Stimulated activated naive CD4-positive, alpha-beta T cell (primary cell): ENCODE data around the gene FANCL.
"Not testable (repeated sequence)": the region's sequence is repeated elsewhere in the genome, so short reads cannot be mapped to it uniquely, and the experiment has no call there.

Experiments used
- DNase-seq, 6 experiments: peaks; one replicate each; lab custom pipeline; 2025; lab: John Stamatoyannopoulos, UW

Gene FANCL

GRCh38 chr2:58206785-58207184, 34.3 kb downstream of the FANCL start:
- DNase-seq = no peak

- no peak for DNase-seq
Observed at GRCh38 chr2:58204195-58204959, 36.7 kb downstream of the FANCL start.

GRCh38 chr2:58203018-58203417, 38.1 kb downstream of the FANCL start:
- DNase-seq = no peak

DNA sequence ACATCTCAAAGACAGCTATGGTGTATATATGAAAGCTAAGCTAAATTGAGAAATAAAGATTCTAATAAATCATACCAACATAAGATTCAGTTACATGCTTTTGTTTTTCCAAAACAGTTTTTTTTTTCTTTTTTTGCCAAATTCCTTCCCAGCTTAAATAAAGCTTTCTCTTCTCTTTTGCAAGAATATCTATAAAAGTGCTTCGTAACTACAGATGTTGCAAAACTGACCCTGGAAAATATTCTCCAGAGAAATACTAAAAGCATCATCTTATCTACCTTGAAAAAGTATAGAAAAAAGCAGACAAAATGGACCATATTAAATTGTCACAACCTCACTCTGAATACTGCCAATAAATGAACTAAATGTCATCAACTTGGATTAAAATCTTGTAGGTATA, 38.7 kb downstream of the FANCL start:
- no peak for DNase-seq

DNA sequence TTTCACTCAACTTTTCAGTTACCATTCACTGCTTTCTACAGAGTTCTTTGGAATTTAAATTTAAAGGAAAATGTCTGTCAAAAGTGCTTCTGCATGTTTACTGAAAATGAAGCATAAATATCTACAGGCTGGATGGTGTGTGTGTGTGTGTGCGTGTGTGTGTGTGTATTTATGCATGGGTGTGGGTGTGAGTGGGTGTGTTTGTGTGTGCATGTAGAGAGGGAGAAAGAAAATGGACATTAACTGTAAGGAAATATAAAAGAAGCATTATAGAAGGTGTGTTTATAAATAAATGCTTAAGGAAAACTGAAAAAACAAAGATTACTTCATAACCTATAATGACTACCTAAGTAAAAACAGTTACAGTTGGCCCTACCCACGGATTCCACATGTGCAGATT, 43.2 kb downstream of the FANCL start:
- DNase-seq = no peak

- DNase-seq = no peak
Observed at GRCh38 chr2:58195662-58196061, 45.5 kb downstream of the FANCL start.

DNA sequence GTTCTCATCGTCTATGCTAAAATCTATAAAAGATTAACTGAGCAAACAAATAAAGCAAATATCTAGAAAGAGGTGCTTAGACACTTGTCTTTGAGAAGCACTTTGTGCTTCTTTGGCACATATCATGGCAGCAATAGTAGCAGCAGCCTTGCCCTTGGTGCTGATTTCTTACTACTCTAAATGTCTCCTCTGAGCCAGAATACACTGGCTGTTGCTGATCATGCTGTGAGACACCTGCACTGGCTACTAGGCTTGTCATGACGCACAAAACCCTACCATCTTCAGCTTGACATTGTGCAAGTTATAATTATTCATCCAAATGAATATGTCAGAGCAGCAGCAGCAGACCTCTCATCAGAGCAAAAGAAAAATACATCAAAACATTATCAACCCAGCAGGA, 46.7 kb downstream of the FANCL start:
- DNase-seq = no peak

GRCh38 chr2:58187022-58187421, 54.1 kb downstream of the FANCL start:
- DNase-seq = not testable (repeated sequence)

- no peak for DNase-seq
Observed at GRCh38 chr2:58186501-58186900, 54.6 kb downstream of the FANCL start.

DNA sequence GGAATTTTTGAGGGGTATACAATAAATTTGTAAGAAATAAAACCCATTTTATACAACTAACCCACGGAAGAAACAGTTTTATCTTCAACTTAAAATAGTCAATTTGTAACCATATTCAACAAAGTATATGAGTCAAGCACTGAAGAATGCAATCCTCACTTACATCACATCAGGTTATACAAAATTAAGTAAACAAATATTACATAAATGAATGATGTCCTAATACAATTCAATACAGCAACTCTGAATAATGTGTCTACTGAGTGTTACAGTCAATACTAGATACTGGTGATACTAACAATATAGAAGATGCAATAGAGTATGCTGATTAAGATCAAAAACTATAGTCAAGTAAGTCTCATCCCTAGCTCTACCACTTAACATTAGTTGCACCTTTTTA, 58.6 kb downstream of the FANCL start:
- no peak for DNase-seq

DNA sequence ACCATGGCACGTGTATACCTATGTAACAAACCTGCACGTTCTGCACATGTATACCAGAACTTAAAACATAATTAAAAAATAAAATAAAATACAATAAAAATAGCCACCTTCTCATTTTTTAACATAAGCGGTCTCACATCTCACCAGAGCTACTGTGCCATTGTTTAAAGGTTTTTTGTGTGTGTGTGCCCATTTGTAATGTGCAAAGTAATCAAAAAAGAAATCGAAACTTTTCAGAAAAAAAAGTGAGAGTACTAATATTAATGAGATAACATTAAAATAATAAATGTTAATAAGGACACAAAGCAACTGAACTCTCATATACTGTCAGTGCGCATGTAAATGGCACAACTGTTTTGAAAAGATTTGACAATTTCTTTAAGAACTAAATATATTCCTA, 60.5 kb downstream of the FANCL start:
- no peak for DNase-seq

DNA sequence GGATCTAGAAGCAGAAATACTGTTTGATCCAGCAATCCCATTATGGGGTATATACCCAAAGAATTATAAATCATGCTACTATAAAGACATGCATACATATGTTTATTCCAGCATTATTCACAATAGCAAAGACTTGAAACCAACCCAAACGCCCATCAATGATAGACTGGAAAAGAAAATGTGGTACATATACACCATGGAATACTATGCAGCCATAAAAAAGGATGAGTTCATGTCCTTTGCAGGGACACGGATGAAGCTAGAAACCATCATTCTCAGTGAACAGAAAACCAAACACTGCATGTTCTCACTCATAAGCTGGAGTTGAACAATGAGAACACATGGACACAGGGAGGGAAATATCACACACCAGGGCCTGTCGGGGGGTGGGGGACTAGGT, 61.0 kb downstream of the FANCL start:
- not testable (repeated sequence) for DNase-seq

GRCh38 chr2:58177187-58177586, 63.9 kb downstream of the FANCL start:
- DNase-seq = not testable (repeated sequence)

GRCh38 chr2:58171831-58172230, 69.3 kb downstream of the FANCL start:
- not testable (repeated sequence) for DNase-seq

DNA sequence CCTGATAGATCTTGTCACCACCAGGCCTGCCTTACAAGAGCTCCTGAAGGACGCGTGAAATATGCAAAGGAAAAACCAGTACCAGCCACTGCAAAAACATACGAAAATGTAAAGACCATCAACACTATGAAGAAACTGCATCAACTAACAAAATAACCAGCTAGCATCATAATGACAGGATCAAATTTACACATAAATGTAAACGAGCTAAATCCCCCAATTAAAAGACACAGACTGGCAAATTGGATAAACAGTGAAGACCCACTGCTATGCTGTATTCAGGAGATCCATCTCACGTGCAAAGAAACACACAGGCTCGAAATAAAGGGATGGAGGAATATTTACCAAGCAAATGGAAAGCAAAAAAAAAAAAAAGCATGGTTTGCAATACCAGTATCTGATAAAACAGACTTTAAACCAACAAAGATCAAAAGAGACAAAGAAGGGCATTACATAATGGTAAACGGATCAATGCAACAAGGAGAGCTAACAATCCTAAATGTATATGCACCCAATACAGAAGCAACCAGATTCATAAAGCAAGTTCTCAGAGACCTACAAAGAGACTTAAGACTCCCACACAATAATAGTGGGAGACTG, 70.7 kb downstream of the FANCL start:
- DNase-seq = not testable (repeated sequence)

- not testable (repeated sequence) for DNase-seq
Observed at GRCh38 chr2:58169845-58170244, 71.3 kb downstream of the FANCL start.

GRCh38 chr2:58168130-58168529, 73.0 kb downstream of the FANCL start:
- DNase-seq = not testable (repeated sequence)

GRCh38 chr2:58163913-58164312, 77.2 kb downstream of the FANCL start:
- no peak for DNase-seq

- DNase-seq = no peak
Observed at GRCh38 chr2:58158481-58158880, 82.6 kb downstream of the FANCL start.

GRCh38 chr2:58157754-58158153, 83.4 kb downstream of the FANCL start:
- DNase-seq = no peak

DNA sequence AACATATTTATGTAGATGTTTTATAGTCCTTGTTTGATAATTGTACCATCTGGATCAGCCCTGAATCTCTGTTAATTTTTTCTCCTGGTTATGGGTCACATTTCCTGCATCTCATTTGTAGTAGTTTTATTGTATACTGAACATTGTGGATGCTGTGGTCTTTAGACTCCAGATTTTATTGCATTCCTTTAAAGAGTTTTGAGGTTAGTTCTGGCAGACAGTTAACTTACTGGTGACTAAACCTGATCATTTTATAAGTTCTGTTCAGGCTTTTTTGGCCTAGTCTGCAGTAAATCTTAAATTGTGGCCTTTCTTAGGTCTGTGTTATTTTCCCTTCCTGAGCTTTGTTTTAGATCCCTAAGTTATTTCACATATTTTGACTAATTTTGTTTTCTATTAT, 84.3 kb downstream of the FANCL start:
- no peak for DNase-seq

GRCh38 chr2:58155160-58155778, 85.9 kb downstream of the FANCL start:
- no peak for DNase-seq

DNA sequence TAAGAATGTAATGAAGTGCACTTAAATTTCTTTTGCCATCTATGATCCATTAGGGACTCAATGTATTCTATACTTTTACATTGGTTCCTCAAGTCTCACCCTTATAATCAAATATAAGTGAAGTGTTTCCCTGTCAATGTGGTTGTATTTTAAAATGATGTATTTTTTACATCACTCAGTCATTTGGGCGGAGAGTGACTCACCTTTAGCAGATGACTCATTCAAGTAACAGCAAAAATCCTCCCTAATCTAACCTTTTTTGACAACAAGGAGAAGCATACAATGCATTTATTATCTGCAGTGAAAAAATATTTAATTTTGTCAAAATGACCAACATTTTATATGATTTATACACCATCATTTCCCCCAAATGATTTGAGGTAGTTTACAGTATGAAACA, 94.4 kb downstream of the FANCL start:
- no peak for DNase-seq
